ENCODE measurements around the gene ZIC1. TPM values are rescaled to one million over a fixed set of nuclear protein-coding genes. Genes with fewer than 3 reads are reported as not detected.

The ZIC1 gene
- total RNA-seq, 2 donors from 2014 or later: not detected

DNA sequence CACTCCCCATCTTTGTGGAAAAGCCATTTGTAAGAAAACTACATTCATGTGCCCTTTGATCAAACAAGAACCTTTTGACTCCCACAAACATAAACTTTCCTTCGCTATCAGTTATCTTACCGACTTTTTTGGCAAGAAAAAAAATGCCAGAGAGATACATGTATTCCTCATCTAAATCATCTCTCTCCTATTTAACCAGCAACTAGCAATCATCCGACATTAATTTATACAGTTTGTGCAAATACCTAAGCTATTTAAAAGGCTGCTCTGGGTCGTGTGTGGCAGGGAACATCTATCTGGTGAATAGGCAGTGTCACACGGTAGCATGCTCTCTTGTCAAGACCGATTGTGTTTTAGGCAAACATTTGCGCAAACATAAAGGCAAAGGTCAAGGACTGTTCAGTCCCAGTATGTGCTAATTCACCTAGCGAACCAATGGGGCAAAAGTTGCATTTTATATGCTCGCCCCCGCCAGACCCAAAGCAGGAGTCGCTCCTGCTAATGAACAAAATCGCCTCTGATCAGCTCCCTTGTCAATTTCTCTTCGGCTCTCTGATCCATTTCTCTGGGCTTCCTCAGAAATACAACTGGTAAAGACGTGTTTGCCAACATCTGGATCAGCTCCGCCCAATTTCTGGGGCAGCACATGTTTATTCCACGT, 40.5 kb upstream of the ZIC1 start:
- intact Hi-C loops (cut with DNase I): no loop called here
- peaks cover 17% of the 10 kb centered on the region for H3K27me3 ChIP-seq (replicated peaks; ENCODE audit: insufficient read depth)
- TF ChIP-seq POLR2AphosphoS5 (IDR thresholded peaks at IDR 0.05) (no peak), CTCF (IDR thresholded peaks at IDR 0.05) (no peak), POLR2A (IDR thresholded peaks at IDR 0.05) (no peak)

DNA sequence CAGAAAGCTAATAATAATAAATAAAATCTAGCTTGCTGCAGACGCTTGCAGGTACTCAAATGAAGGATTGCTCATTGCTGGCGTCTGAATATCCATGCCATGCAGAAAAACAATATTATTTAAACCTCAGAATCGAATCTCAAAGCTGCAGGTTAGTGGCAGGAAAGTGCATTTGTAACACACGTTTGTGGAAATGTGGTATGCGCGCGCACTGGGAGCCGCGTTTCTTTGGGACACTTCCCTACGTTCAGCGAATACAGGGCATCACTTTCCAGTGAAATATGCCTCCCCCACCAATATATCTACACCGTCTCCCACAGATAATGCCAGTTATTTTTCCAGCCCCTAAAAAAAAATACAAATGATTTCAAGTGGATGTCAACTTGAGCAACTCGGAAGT, 39.9 kb upstream of the ZIC1 start:
- no peak overlapping the region for H3K4me3 ChIP-seq
- H3K27me3 ChIP-seq (replicated peaks; ENCODE audit: insufficient read depth): peaks cover 17% of the 10 kb centered on the region
- WGBS: 7% methylated on average over 13 of the region's 13 CpGs
- no peaks in the 10 kb centered on the region for H3K9me3 ChIP-seq
- TF ChIP-seq POLR2AphosphoS5 (IDR thresholded peaks at IDR 0.05): no peak
- TF ChIP-seq POLR2A (IDR thresholded peaks at IDR 0.05): no peak
- no peak for TF ChIP-seq CTCF (IDR thresholded peaks at IDR 0.05)
- H3K27ac ChIP-seq: no peak overlapping the region
- no peaks in the 10 kb centered on the region for H3K4me1 ChIP-seq (replicated peaks)
- H3K36me3 ChIP-seq: no peaks in the 10 kb centered on the region
- intact Hi-C loops (cut with DNase I): no loop called here
- no peak for DNase-seq (ENCODE audit: low spot score)

More for the DNA sequence above, 40.5 kb upstream of the ZIC1 start:
- Histone ChIP-seq H3K4me1 (replicated peaks) (no peaks in the 10 kb centered on the region), H3K36me3 (no peaks in the 10 kb centered on the region), H3K9me3 (no peaks in the 10 kb centered on the region), H3K4me3 (no peak overlapping the region), H3K27ac (no peak overlapping the region)
- 3% methylated on average over 16 of the region's 16 CpGs for WGBS
- DNase-seq (ENCODE audit: low spot score): no peak

- H3K4me3 ChIP-seq: no peak overlapping the region
- 5% methylated on average over 18 of the region's 18 CpGs for WGBS
- TF ChIP-seq CTCF (IDR thresholded peaks at IDR 0.05): no peak
- no peak for TF ChIP-seq POLR2AphosphoS5 (IDR thresholded peaks at IDR 0.05)
- TF ChIP-seq POLR2A (IDR thresholded peaks at IDR 0.05): no peak
- no peak overlapping the region for H3K27ac ChIP-seq
- DNase-seq (ENCODE audit: low spot score): no peak
- H3K4me1 ChIP-seq (replicated peaks): no peaks in the 10 kb centered on the region
- intact Hi-C loops (cut with DNase I): no loop called here
- H3K27me3 ChIP-seq (replicated peaks; ENCODE audit: insufficient read depth): peaks cover 17% of the 10 kb centered on the region
- H3K36me3 ChIP-seq: no peaks in the 10 kb centered on the region
- H3K9me3 ChIP-seq: no peaks in the 10 kb centered on the region
Measured at GRCh38 chr3:147369661-147370123, 39.5 kb upstream of the ZIC1 start.

DNA sequence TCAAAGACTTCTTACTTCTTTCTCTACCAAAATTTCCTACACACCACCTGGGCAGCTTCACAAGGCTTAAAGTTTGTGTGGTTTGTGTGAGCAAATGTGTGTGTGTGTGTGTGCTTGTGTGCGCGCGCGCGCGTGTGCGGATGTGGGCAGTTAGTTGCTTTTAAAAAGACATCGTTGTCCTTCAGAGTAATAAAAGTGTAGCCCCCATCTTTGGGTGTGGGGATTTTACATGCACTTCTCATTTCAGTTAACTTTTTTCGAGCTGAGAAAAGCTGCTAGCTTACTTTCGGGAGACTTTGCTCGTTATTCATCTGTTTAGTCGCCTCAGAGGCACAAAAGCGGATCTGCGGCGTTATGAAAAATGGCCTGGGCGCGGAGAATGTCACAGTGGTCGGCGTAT, 38.8 kb upstream of the ZIC1 start:
- no peak overlapping the region for H3K4me3 ChIP-seq
- H3K27me3 ChIP-seq (replicated peaks; ENCODE audit: insufficient read depth): peaks cover 19% of the 10 kb centered on the region
- TF ChIP-seq CTCF (IDR thresholded peaks at IDR 0.05): no peak
- TF ChIP-seq POLR2AphosphoS5 (IDR thresholded peaks at IDR 0.05): no peak
- TF ChIP-seq POLR2A (IDR thresholded peaks at IDR 0.05): no peak
- intact Hi-C loops (cut with DNase I): no loop called here
- H3K4me1 ChIP-seq (replicated peaks): no peaks in the 10 kb centered on the region
- no peaks in the 10 kb centered on the region for H3K9me3 ChIP-seq
- DNase-seq (ENCODE audit: low spot score): no peak
- H3K27ac ChIP-seq: no peak overlapping the region
- 6% methylated on average over 19 of the region's 19 CpGs for WGBS
- H3K36me3 ChIP-seq: no peaks in the 10 kb centered on the region

- 3% methylated on average over 12 of the region's 12 CpGs for WGBS
Measured at GRCh38 chr3:147371140-147371539, 38.0 kb upstream of the ZIC1 start.

More at GRCh38 chr3:147371140-147371539, 38.0 kb upstream of the ZIC1 start:
- intact Hi-C loops (cut with DNase I): no loop called here
- TF ChIP-seq POLR2AphosphoS5 (IDR thresholded peaks at IDR 0.05): no peak
- no peak for TF ChIP-seq CTCF (IDR thresholded peaks at IDR 0.05)
- TF ChIP-seq POLR2A (IDR thresholded peaks at IDR 0.05): no peak
- Histone ChIP-seq H3K4me1 (replicated peaks) (no peaks in the 10 kb centered on the region), H3K36me3 (no peaks in the 10 kb centered on the region), H3K27me3 (replicated peaks; ENCODE audit: insufficient read depth) (peaks cover 19% of the 10 kb centered on the region), H3K27ac (no peak overlapping the region), H3K9me3 (no peaks in the 10 kb centered on the region), H3K4me3 (no peak overlapping the region)
- DNase-seq (ENCODE audit: low spot score): no peak
